ENCODE results near the gene MCTP2.
"Not testable (repeated sequence)": the region's sequence is repeated elsewhere in the genome, so short reads cannot be mapped to it uniquely, and the experiment has no call there.

MCTP2 gene

GRCh38 chr15:94470492-94470891 is 239.1 kb downstream of the MCTP2 start:
- no peak for DNase-seq

GRCh38 chr15:94476686-94477085 is 245.3 kb downstream of the MCTP2 start:
- no peak for DNase-seq

- DNase-seq = no peak
Observed at GRCh38 chr15:94477913-94478553, 246.7 kb downstream of the MCTP2 start.

DNA sequence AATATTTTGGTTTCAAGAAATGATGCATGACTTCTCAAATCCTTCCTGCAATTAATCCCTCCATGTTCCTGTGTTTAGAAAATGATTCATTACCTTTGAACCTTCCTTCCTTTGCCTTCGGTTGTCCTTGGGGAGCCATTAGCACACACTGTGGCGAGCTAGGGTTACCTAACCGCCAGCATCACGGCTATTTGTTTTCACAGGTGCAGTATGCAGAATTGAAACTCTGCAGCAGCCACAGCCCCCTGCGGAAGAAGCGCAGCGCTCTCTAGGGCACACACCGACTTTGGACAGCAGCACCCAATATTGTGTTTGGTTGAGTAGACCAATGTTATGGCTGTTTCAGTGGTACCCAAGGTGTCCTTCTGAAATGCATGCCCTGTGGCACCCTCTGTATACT is 247.4 kb downstream of the MCTP2 start:
- DNase-seq = no peak

DNA sequence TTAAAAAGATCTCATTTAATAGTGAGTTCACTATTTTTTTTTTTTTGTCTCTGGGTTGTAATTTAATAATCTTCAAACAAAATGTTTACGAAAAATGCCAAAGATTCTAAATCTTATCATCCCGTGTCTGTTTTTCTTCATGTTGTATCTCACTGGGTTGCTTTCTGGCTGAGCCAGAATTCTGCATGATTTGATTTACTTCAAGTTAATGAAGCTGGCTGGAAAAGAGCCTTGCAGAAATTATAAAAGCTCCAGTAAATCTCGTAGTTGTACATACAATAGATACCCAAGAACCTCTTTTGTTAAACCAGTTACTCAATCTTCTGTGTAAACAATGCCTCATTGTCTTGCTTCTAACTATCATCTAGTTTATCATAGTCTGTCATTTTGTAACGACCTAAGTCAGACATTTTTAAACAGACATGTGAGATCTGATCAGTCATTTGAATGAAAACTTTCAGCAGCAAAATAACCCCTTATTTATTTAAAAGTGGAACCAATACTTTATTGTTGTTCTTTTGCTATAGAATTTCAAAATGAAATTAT is 249.0 kb downstream of the MCTP2 start:
- DNase-seq = no peak

DNA sequence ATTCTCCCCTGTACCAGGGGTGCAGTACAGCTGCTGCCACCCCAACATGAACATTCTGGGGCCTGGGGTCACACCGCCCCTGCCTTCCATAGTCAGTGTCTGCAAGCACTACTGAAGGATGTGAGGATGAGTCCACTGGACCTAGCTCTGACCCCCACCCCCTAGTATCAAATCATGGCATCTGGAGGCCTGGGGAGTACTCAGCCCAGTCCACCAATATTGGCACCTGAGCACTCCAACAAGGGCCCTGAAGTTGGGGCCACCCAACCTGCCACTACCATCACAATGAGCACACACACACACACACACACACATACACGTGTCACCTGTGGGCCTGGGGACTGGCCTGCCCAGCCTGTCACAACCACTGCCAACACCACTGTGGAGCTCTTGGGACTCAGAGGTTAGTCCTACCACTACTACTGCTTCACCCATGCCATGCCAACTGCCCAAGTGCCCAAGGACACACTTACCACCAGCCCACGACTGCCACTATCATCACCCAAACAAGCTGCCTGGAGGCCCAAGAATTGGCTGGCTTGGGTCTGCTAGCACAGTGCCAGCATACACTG is 253.9 kb downstream of the MCTP2 start:
- DNase-seq = no peak

DNA sequence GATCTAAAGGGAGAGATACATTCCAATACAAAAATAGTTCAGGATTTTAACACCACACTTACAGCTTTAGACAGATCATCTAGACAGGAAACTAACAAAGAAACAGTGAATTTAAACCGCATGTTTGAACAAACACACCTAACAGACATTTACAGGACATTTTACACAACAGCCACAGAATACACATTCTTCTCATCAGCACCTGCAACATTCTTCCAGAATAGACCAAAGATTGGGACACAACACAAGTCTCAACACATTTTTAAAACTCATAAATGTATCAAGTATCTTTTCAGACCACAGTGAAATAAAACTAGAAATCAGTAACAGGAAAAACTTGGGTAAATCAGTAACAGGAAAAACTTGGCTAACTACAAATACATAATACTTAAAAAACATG is 256.3 kb downstream of the MCTP2 start:
- no peak for DNase-seq

DNA sequence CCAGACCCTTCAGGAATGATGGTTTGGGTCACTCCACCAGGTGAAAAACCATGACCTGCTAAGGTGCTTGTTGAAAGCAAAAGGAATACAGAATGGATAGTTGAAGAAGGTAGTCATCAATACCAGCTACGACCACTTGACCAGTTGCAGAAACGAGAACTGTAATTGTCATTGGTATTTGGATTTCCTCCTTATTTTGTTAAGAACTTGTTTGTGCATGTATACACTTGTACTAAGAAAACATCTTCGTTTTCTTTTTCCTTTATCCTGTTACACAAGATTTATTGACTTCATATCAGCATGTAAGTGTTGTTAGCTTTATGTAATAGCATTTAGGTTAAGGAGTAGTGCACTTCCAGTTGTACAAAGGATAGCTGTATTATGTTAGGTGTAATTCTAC is 261.8 kb downstream of the MCTP2 start:
- no peak for DNase-seq

GRCh38 chr15:94493586-94493985 is 262.2 kb downstream of the MCTP2 start:
- not testable (repeated sequence) for DNase-seq

GRCh38 chr15:94494732-94495131 is 263.4 kb downstream of the MCTP2 start:
- DNase-seq = no peak

DNA sequence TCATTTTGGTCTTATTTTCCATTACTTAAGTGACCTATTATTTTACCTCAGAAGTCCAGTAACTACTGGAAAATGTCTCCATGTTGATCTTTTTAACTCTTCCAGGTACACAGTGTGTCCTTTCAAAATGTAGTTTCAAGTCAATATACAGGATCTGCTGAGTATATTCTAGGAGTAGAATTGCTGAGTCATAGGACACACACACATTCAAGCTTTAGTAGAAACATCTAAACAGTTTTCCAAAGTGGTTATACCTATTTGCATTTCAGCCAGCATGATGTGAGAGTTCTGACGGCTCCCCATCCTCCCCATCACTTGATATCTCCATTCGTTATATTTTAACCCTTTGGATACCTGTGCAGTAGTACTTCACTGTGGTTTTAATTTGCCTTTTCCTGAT is 271.9 kb downstream of the MCTP2 start:
- no peak for DNase-seq

DNA sequence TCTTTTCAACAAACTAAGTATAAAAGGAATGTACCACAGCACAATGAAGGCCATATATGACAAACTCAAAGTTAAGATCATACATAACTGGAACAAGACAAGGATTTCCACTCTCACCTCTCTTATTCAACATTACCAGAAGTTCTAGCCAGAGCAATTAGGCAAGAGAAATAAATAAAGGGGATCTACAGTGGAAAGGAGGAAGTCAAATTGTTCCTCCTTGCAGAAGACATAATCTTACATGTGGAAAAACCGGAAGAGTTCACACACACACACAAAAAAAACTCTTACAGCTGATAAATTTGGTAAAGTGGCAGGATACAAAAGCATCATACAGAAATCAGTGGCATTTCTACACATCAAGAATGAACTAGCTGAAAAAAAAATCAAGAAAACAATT is 277.9 kb downstream of the MCTP2 start:
- peak; percentile 59 to 60 for DNase-seq

- no peak for DNase-seq
Observed at GRCh38 chr15:94522125-94522524, 290.8 kb downstream of the MCTP2 start.

GRCh38 chr15:94523873-94524272 is 292.5 kb downstream of the MCTP2 start:
- no peak for DNase-seq

DNA sequence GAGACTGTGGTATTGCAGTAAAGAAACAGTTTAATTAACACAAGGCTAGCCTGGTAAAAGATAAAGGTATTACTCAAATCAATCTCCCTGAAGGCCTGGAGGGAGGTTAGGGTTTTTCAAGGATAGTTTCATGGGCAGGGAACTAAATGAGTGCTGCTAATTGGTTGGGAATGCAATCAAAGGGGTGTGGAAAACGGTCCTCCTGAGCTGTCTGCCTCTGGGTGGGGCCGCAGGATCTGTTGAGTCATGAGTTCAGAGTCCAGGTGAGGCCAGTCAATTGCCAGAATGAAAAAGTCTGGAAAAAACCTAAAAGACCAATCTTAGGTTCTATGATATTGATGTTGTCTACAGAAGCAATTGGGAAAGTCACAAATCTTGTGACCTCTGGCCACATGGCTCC is 293.2 kb downstream of the MCTP2 start:
- no peak for DNase-seq

DNA sequence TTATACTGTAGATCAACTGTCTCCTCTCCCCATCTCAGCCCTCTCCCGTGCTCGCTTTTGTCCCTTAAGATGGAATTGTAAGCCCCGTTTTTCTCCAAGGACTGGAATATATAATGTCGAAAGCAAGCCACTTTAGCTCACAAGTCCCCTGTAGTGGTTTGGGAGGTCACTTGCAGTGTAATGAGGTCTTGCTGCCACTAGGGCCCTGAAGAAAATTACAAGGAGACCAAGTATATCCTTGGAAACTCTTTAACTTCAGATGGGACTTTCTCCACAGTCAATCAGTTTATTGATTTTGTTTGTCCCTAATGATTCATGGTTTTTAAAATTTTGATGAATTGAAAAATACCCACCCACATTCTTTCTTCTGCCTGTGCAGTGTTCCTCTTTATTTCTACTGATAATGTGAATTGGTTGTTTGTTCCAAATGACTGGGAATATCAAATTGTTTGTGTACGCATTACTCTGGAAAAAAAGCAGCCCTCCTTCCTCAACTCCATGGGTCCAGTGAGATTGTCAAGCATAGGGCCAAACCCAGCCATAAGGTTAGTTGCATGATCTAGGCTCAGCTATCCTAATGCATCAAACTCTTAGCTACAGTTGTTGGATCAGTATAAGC is 294.8 kb downstream of the MCTP2 start:
- DNase-seq = peak; percentile 31 to 37

DNA sequence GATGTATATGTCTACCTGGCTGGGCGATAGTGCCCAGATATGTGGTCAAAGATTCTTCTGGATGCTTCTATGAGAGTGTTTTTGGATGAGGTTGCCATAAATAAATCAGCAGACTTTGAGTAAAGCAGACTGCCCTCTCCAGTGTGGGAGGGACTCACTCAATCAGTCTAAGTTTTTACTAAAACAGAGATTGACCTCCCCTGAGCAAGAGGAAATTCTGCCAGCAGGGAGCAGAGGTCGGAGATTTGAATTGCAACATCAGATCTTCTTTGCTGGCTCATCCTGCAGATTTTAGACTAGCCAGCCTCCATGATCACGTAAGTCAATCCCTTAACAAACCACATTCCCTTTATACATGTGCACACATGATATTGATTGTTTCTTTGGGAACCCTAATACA is 300.9 kb downstream of the MCTP2 start:
- DNase-seq = no peak

Measured in Kasumi-1 (cell line).